ENCODE data around the gene TUBGCP3.

The TUBGCP3 gene

GRCh38 chr13:112447306-112447705 is 140.6 kb downstream of the TUBGCP3 start:
- H3K36me3 ChIP-seq (ENCODE audit: insufficient read depth, low read length), result no peaks in the 10 kb centered on the region
- no peaks in the 10 kb centered on the region for H3K27me3 ChIP-seq (ENCODE audit: insufficient read depth, low read length)
- H3K9me3 ChIP-seq (ENCODE audit: low read length), result no peaks in the 10 kb centered on the region
- H3K4me3 ChIP-seq (ENCODE audit: low read length), result no peak overlapping the region
- no peak overlapping the region for H2AFZ ChIP-seq (ENCODE audit: low read depth, low read length)
- peaks cover 18% of the 10 kb centered on the region for H3K4me1 ChIP-seq (ENCODE audit: insufficient read depth, low read length)

- Histone ChIP-seq H2AFZ (ENCODE audit: low read depth, low read length) (no peak overlapping the region), H3K9me3 (ENCODE audit: low read length) (no peaks in the 10 kb centered on the region), H3K4me1 (ENCODE audit: insufficient read depth, low read length) (peaks cover 18% of the 10 kb centered on the region), H3K27me3 (ENCODE audit: insufficient read depth, low read length) (no peaks in the 10 kb centered on the region), H3K36me3 (ENCODE audit: insufficient read depth, low read length) (no peaks in the 10 kb centered on the region), H3K4me3 (ENCODE audit: low read length) (no peak overlapping the region)
These were observed 141.1 kb downstream of the TUBGCP3 start for GRCh38 chr13:112446867-112447266.

- H3K4me1 ChIP-seq (ENCODE audit: insufficient read depth, low read length), result peaks cover 18% of the 10 kb centered on the region
- no peak overlapping the region for H2AFZ ChIP-seq (ENCODE audit: low read depth, low read length)
- H3K36me3 ChIP-seq (ENCODE audit: insufficient read depth, low read length), result no peaks in the 10 kb centered on the region
- H3K27me3 ChIP-seq (ENCODE audit: insufficient read depth, low read length), result no peaks in the 10 kb centered on the region
- no peaks in the 10 kb centered on the region for H3K9me3 ChIP-seq (ENCODE audit: low read length)
- no peak overlapping the region for H3K4me3 ChIP-seq (ENCODE audit: low read length)
These were observed 141.5 kb downstream of the TUBGCP3 start for GRCh38 chr13:112446347-112446861.

GRCh38 chr13:112445411-112446271 is 142.3 kb downstream of the TUBGCP3 start:
- H3K27me3 ChIP-seq (ENCODE audit: insufficient read depth, low read length), result no peaks in the 10 kb centered on the region
- H2AFZ ChIP-seq (ENCODE audit: low read depth, low read length), result no peak overlapping the region
- no peaks in the 10 kb centered on the region for H3K36me3 ChIP-seq (ENCODE audit: insufficient read depth, low read length)
- H3K4me3 ChIP-seq (ENCODE audit: low read length), result no peak overlapping the region
- H3K9me3 ChIP-seq (ENCODE audit: low read length), result no peaks in the 10 kb centered on the region
- H3K4me1 ChIP-seq (ENCODE audit: insufficient read depth, low read length), result peaks cover 14% of the 10 kb centered on the region

- H2AFZ ChIP-seq (ENCODE audit: low read depth, low read length), result no peak overlapping the region
- H3K36me3 ChIP-seq (ENCODE audit: insufficient read depth, low read length), result no peaks in the 10 kb centered on the region
- no peak overlapping the region for H3K4me3 ChIP-seq (ENCODE audit: low read length)
- H3K4me1 ChIP-seq (ENCODE audit: insufficient read depth, low read length), result peaks cover 15% of the 10 kb centered on the region
- H3K27me3 ChIP-seq (ENCODE audit: insufficient read depth, low read length), result no peaks in the 10 kb centered on the region
- H3K9me3 ChIP-seq (ENCODE audit: low read length), result no peaks in the 10 kb centered on the region
These were observed 143.2 kb downstream of the TUBGCP3 start for GRCh38 chr13:112444416-112445399.

- no peak overlapping the region for H3K4me3 ChIP-seq (ENCODE audit: low read length)
- peaks cover 23% of the 10 kb centered on the region for H3K4me1 ChIP-seq (ENCODE audit: insufficient read depth, low read length)
- no peaks in the 10 kb centered on the region for H3K9me3 ChIP-seq (ENCODE audit: low read length)
These were observed 144.0 kb downstream of the TUBGCP3 start for GRCh38 chr13:112443995-112444311.

GRCh38 chr13:112443191-112443994 is 144.6 kb downstream of the TUBGCP3 start:
- Histone ChIP-seq H3K9me3 (ENCODE audit: low read length) (no peaks in the 10 kb centered on the region), H3K4me1 (ENCODE audit: insufficient read depth, low read length) (peaks cover 26% of the 10 kb centered on the region), H3K4me3 (ENCODE audit: low read length) (no peak overlapping the region), H2AFZ (ENCODE audit: low read depth, low read length) (no peak overlapping the region), H3K27me3 (ENCODE audit: insufficient read depth, low read length) (no peaks in the 10 kb centered on the region), H3K36me3 (ENCODE audit: insufficient read depth, low read length) (no peaks in the 10 kb centered on the region)

More at GRCh38 chr13:112443995-112444311, 144.0 kb downstream of the TUBGCP3 start:
- Histone ChIP-seq H3K36me3 (ENCODE audit: insufficient read depth, low read length) (no peaks in the 10 kb centered on the region), H2AFZ (ENCODE audit: low read depth, low read length) (no peak overlapping the region), H3K27me3 (ENCODE audit: insufficient read depth, low read length) (no peaks in the 10 kb centered on the region)

- peaks cover 26% of the 10 kb centered on the region for H3K4me1 ChIP-seq (ENCODE audit: insufficient read depth, low read length)
- no peaks in the 10 kb centered on the region for H3K36me3 ChIP-seq (ENCODE audit: insufficient read depth, low read length)
- no peak overlapping the region for H2AFZ ChIP-seq (ENCODE audit: low read depth, low read length)
- H3K27me3 ChIP-seq (ENCODE audit: insufficient read depth, low read length), result no peaks in the 10 kb centered on the region
- peaks cover 2% of the 10 kb centered on the region for H3K9me3 ChIP-seq (ENCODE audit: low read length)
- no peak overlapping the region for H3K4me3 ChIP-seq (ENCODE audit: low read length)
These were observed 145.4 kb downstream of the TUBGCP3 start for GRCh38 chr13:112442483-112443090.

- Histone ChIP-seq H3K9me3 (ENCODE audit: low read length) (peaks cover 2% of the 10 kb centered on the region), H2AFZ (ENCODE audit: low read depth, low read length) (no peak overlapping the region), H3K27me3 (ENCODE audit: insufficient read depth, low read length) (no peaks in the 10 kb centered on the region), H3K36me3 (ENCODE audit: insufficient read depth, low read length) (no peaks in the 10 kb centered on the region), H3K4me3 (ENCODE audit: low read length) (no peak overlapping the region), H3K4me1 (ENCODE audit: insufficient read depth, low read length) (peaks cover 26% of the 10 kb centered on the region)
These were observed 146.1 kb downstream of the TUBGCP3 start for GRCh38 chr13:112441779-112442310.

GRCh38 chr13:112441226-112441625 is 146.7 kb downstream of the TUBGCP3 start:
- Histone ChIP-seq H3K9me3 (ENCODE audit: low read length) (peaks cover 5% of the 10 kb centered on the region), H2AFZ (ENCODE audit: low read depth, low read length) (no peak overlapping the region), H3K36me3 (ENCODE audit: insufficient read depth, low read length) (no peaks in the 10 kb centered on the region), H3K4me1 (ENCODE audit: insufficient read depth, low read length) (peaks cover 26% of the 10 kb centered on the region), H3K4me3 (ENCODE audit: low read length) (no peak overlapping the region), H3K27me3 (ENCODE audit: insufficient read depth, low read length) (no peaks in the 10 kb centered on the region)

GRCh38 chr13:112438515-112438914 is 149.4 kb downstream of the TUBGCP3 start:
- Histone ChIP-seq H3K36me3 (ENCODE audit: insufficient read depth, low read length) (no peaks in the 10 kb centered on the region), H2AFZ (ENCODE audit: low read depth, low read length) (no peak overlapping the region), H3K4me1 (ENCODE audit: insufficient read depth, low read length) (peaks cover 22% of the 10 kb centered on the region), H3K27me3 (ENCODE audit: insufficient read depth, low read length) (no peaks in the 10 kb centered on the region), H3K4me3 (ENCODE audit: low read length) (no peak overlapping the region), H3K9me3 (ENCODE audit: low read length) (peaks cover 8% of the 10 kb centered on the region)

- Histone ChIP-seq H3K9me3 (ENCODE audit: low read length) (peaks cover 8% of the 10 kb centered on the region), H3K4me3 (ENCODE audit: low read length) (no peak overlapping the region), H2AFZ (ENCODE audit: low read depth, low read length) (no peak overlapping the region), H3K4me1 (ENCODE audit: insufficient read depth, low read length) (peaks cover 18% of the 10 kb centered on the region), H3K27me3 (ENCODE audit: insufficient read depth, low read length) (no peaks in the 10 kb centered on the region), H3K36me3 (ENCODE audit: insufficient read depth, low read length) (no peaks in the 10 kb centered on the region)
These were observed 149.9 kb downstream of the TUBGCP3 start for GRCh38 chr13:112438094-112438493.

Measured in neuron (in vitro differentiated cells).